GM12865 (cell line): ENCODE measurements around the gene TRIM31.
"Not testable (repeated sequence)": the region's sequence is repeated elsewhere in the genome, so short reads cannot be mapped to it uniquely, and the experiment has no call there.

ENCODE experiments used
- DNase-seq: peaks from one replicate; pipeline ENCODE4 v3.0.0; 2010; ENCODE audit warnings: low read depth
- H3K4me3 ChIP-seq: 2 replicates; pipeline ENCODE4 v1.5.1; 2011; ENCODE audit warnings: mild to moderate bottlenecking, low read depth, low read length, control low read depth
- CTCF ChIP-seq: IDR thresholded peaks from 2 replicates; pipeline ENCODE4 v1.5.1; 2011; ENCODE audit warnings: low read length, control low read depth, low read depth, inconsistent platforms; ENCODE audit not compliant: insufficient read depth; ENCODE audit errors: missing control alignments

TRIM31 gene

GRCh38 chr6:30129265-30130178 lies 16.6 kb upstream of the TRIM31 start:
- no peak for TF ChIP-seq CTCF
- DNase-seq = no peak
- H3K4me3 ChIP-seq = no peak overlapping the region

GRCh38 chr6:30127238-30128093 lies 14.6 kb upstream of the TRIM31 start:
- no peak for TF ChIP-seq CTCF
- DNase-seq = no peak
- H3K4me3 ChIP-seq = no peak overlapping the region

- no peak overlapping the region for H3K4me3 ChIP-seq
- DNase-seq = no peak
- TF ChIP-seq CTCF = no peak
Observed at GRCh38 chr6:30122515-30122914, 9.6 kb upstream of the TRIM31 start.

GRCh38 chr6:30121446-30122366 lies 8.8 kb upstream of the TRIM31 start:
- DNase-seq = no peak
- no peak for TF ChIP-seq CTCF
- H3K4me3 ChIP-seq = no peak overlapping the region

GRCh38 chr6:30118691-30119090 lies 5.8 kb upstream of the TRIM31 start:
- not testable (repeated sequence) for DNase-seq, H3K4me3 ChIP-seq

GRCh38 chr6:30116724-30117123 lies 3.8 kb upstream of the TRIM31 start:
- no peak for DNase-seq
- no peak for TF ChIP-seq CTCF
- no peak overlapping the region for H3K4me3 ChIP-seq

GRCh38 chr6:30113841-30114240 lies 951 bp upstream of the TRIM31 start:
- no peak overlapping the region for H3K4me3 ChIP-seq
- DNase-seq = no peak
- no peak for TF ChIP-seq CTCF
